T-cell (primary cell): Measurements from ENCODE around the gene SLC27A4. TPM values are rescaled to one million over a fixed set of nuclear protein-coding genes. Genes with fewer than 3 reads are reported as not detected.

Experiments
- ATAC-seq, 4 experiments: fragments of 200-7000 bp in 3 of 4; fragments of 150-1000 bp in 1 of 4; cut with Tn5 transposase; replicated peaks in 1 of 4; 1 replicate in 3 of 4; 2 replicates in 1 of 4; pipeline ENCODE4 v1.10.0; 2021; ENCODE audit warnings: moderate library complexity in 3 of 4, mild to moderate bottlenecking in 2 of 4, moderate number of reproducible peaks in 1 of 4
- CTCF ChIA-PET, 2 donors: fragments of 300-600 bp; sonication (Branson Sonifier 250); formaldehyde crosslinking; loops; one replicate each; lab custom pipeline; 2022; ENCODE audit warnings: antibody characterized with exemption in 2 of 2; lab: Charles Lee
- POLR2A ChIA-PET, 2 donors: fragments of 300-600 bp; sonication (Branson Sonifier 250); formaldehyde crosslinking; loops; one replicate each; lab custom pipeline; 2022; ENCODE audit warnings: antibody characterized with exemption in 2 of 2; lab: Charles Lee
- DNase-seq, 35 experiments: peaks; one replicate each; pipeline versions ENCODE4 v3.0.0 to v3.0.0-alpha.2; 2013 to 2023
- H3K27ac ChIP-seq: one replicate; pipeline ENCODE4 v1.5.1; 2013; ENCODE audit warnings: low read length
- H3K27me3 ChIP-seq, 2 experiments: replicated peaks in 1 of 2; 1 replicate in 1 of 2; 2 replicates in 1 of 2; pipeline versions ENCODE4 v1.6.1 to v1.7.0; 2013; ENCODE audit warnings: low read length in 1 of 2, mixed read lengths in 1 of 2; ENCODE audit not compliant: control insufficient read depth in 2 of 2, insufficient read depth in 2 of 2; ENCODE audit errors: extremely low read depth in 1 of 2
- H3K36me3 ChIP-seq, 2 donors: 1 replicate in 1 of 2; 2 replicates in 1 of 2; pipeline versions ENCODE4 v1.6.1 to v1.7.0; 2013; ENCODE audit warnings: low read length in 1 of 2; ENCODE audit not compliant: control insufficient read depth in 2 of 2, insufficient read depth in 1 of 2; ENCODE audit errors: extremely low read depth in 1 of 2
- H3K4me1 ChIP-seq, 2 experiments: 1 replicate in 1 of 2; 2 replicates in 1 of 2; pipeline versions ENCODE4 v1.6.1 to v1.7.0; 2013; ENCODE audit warnings: low read length in 2 of 2, mixed read lengths in 1 of 2; ENCODE audit not compliant: insufficient read depth in 2 of 2, control insufficient read depth in 1 of 2; ENCODE audit errors: extremely low read depth in 1 of 2
- H3K4me3 ChIP-seq, 2 donors: 1 replicate in 1 of 2; 2 replicates in 1 of 2; pipeline versions ENCODE4 v1.5.1 to v1.7.0; 2013; ENCODE audit warnings: mild to moderate bottlenecking in 2 of 2, low read length in 1 of 2, moderate library complexity in 1 of 2; ENCODE audit not compliant: control insufficient read depth in 1 of 2; ENCODE audit errors: extremely low read depth in 1 of 2
- H3K9me3 ChIP-seq: 2 replicates; pipeline ENCODE4 v1.7.0; 2013
- H3K27ac Mint-ChIP-seq, 2 donors: one replicate each; pipeline ENCODE4 v1.8.0; 2020 to 2021; ENCODE audit warnings: mild to moderate bottlenecking in 2 of 2, mixed read lengths in 2 of 2
- H3K27me3 Mint-ChIP-seq, 2 donors: one replicate each; pipeline ENCODE4 v1.8.0; 2021 to 2022; ENCODE audit warnings: mixed read lengths in 2 of 2
- H3K36me3 Mint-ChIP-seq: one replicate; pipeline ENCODE4 v1.8.0; 2021; ENCODE audit warnings: mixed read lengths
- H3K4me1 Mint-ChIP-seq, 3 donors: one replicate each; pipeline ENCODE4 v1.8.0; 2020 to 2022; ENCODE audit warnings: mixed read lengths in 3 of 3, mild to moderate bottlenecking in 1 of 3
- H3K4me3 Mint-ChIP-seq, 3 donors: one replicate each; pipeline ENCODE4 v1.8.0; 2020 to 2022; ENCODE audit warnings: mild to moderate bottlenecking in 3 of 3, mixed read lengths in 3 of 3, moderate library complexity in 3 of 3
- H3K9me3 Mint-ChIP-seq, 3 donors: one replicate each; pipeline ENCODE4 v1.8.0; 2020 to 2022; ENCODE audit warnings: mixed read lengths in 3 of 3
- WGBS: methylation state at CpG from one replicate; pipeline ENCODE4 v1.1.5; 2013; ENCODE audit warnings: missing lambda C conversion rate; ENCODE audit not compliant: insufficient coverage; 5-methylcytosine and 5-hydroxymethylcytosine counted together
- total RNA-seq, 35 experiments: library from RNA in 6 of 35; stranded (reverse) in 6 of 35; fragments of 120-200 nt in 1 of 35; gene quantifications; one replicate each; pipeline versions ENCODE4 v1.2.1 to v1.2.4 and lab custom pipeline; 2013 to 2026

The SLC27A4 gene
- total RNA-seq, 5 donors from 2014 or later (not counting 1 experiment from before 2014, with no cell fraction given) = 7.3 to 18.4 (median 17.5) TPM

DNA sequence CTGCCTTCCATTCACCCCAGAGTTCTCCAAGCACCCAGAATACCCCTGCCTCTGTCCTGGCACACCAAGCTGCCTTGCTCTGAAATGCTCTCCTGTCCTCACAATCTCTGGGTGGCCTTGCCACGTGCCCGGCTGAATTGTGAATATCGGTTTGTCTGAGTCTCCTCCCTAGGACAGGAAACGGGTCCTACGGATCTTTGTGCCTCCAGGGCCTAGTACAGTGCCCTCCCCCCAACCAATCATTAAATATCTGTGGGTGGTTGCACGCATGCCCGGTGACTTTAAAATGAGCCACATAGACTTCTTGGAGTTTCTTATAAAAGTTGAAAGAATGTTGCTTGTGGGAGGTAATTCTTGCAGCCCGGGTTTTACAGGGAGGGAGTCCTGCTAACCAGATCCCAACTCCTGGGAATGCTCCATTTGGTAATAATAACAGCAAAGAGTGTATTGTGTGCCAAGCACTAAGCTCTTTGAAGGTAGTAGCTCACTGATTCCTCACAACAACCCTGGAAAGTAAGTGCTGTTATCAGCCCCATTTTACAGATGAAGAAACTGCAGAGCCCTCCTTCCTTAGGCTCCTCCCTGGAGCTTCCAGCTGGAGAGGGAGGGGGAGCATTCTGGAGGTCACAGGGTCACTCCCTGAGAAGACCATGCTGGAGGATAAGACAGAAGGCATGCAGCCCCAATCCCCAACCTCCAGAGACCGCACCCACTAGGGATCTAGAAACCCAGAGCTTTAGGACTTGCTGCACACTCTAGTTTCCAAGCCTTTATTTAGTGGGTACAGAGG lies 54.2 kb downstream of the SLC27A4 start:
- Mint-ChIP-seq H3K27ac (no peak overlapping the region), H3K9me3 (no peaks in the 10 kb centered on the region), H3K27me3 (no peaks in the 10 kb centered on the region), H3K4me1 (peaks cover 4 to 10% (median 4%) of the 10 kb centered on the region in 3 donors), H3K36me3 (peaks cover 18% of the 10 kb centered on the region), H3K4me3 (no peak overlapping the region)
- H3K27ac ChIP-seq = no peak overlapping the region
- no peaks in the 10 kb centered on the region for H3K9me3 ChIP-seq
- ATAC-seq (no peak), DNase-seq (no peak)
- 29% methylated on average over 1 of the region's 9 CpGs for WGBS
- H3K4me1 ChIP-seq = no peaks in the 10 kb centered on the region
- peaks cover 0 to 25% of the 10 kb centered on the region in 2 donors for H3K36me3 ChIP-seq
- ChIA-PET POLR2A (no interaction called here), CTCF (no interaction called here)
- peaks cover 2 to 6% of the 10 kb centered on the region in 2 experiments for H3K27me3 ChIP-seq
- no peak overlapping the region for H3K4me3 ChIP-seq

DNA sequence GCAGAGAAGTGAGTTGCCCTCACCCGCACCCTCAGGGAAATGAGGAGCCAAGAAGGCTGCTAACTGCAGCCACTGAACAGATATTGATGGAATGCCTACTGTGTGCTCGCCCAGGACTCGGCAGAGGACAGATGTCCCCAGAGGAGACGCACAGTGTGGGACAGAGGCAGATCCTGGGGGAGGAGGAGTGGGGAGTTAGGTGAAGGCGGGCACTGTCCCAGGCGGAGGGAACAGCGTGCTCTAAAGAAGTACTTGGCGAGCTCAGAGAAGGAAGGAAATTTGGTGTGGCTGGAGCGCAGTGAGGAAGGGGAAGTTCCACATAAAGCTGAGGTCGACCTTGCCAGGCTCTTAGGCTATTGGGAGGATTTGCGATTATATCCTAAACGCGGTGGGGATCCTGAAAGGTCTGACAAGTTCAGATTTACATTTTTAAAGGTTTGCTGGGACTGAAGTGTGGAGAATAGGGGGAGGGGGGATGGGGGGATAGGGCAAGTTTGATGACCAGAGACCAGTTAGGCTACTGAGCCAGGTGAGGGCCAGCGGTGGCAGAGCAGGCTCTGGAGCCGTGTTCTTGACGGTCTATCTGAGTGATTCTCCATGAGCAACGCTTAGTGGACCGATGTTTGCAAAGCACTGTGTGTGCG lies 56.8 kb downstream of the SLC27A4 start:
- peaks cover 4 to 10% (median 4%) of the 10 kb centered on the region in 3 donors for H3K4me1 Mint-ChIP-seq
- H3K27me3 Mint-ChIP-seq = no peaks in the 10 kb centered on the region
- POLR2A ChIA-PET = no interaction called here
- Histone ChIP-seq H3K27ac (no peak overlapping the region), H3K4me3 (no peak overlapping the region), H3K9me3 (no peaks in the 10 kb centered on the region), H3K36me3 (peaks cover 0 to 5% of the 10 kb centered on the region in 2 donors), H3K4me1 (no peaks in the 10 kb centered on the region), H3K27me3 (peaks cover 2 to 6% of the 10 kb centered on the region in 2 experiments)
- H3K4me3 Mint-ChIP-seq = no peak overlapping the region
- DNase-seq (no peak), ATAC-seq (peak in 1 of 4 experiments; percentile 29)
- no peak overlapping the region for H3K27ac Mint-ChIP-seq
- peaks cover 8% of the 10 kb centered on the region for H3K36me3 Mint-ChIP-seq
- WGBS = 6% methylated on average over 18 of the region's 19 CpGs
- CTCF ChIA-PET = interaction anchor here in 1 of 2 donors (0.6 kb wide), 2 partner anchors 652 to 1106 kb away, joined by 3 read pairs; no protein-coding TSS in a partner anchor
- H3K9me3 Mint-ChIP-seq = no peaks in the 10 kb centered on the region

DNA sequence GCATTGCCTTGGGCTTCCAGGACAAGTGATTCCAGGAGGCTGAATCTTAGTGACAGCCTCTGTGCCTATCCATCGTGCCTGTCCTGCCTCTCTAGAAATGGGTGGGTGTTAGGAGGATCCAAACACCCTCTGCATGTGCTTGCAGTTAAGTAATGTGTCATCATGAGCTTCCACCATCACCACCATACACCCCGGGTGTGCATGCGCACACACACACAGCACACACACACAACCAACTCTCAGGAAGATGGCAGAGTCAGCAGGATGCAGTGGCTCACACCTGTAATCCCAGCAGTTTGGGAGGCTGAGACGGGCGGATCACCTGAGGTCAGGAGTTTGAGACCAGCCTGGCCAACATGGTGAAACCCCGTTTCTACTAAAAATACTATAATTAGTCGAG lies 57.5 kb downstream of the SLC27A4 start:
- 93% methylated on average over 3 of the region's 7 CpGs for WGBS
- peaks cover 2 to 6% of the 10 kb centered on the region in 2 experiments for H3K27me3 ChIP-seq
- no peak overlapping the region for H3K27ac ChIP-seq
- DNase-seq (no peak), ATAC-seq (no peak)
- no peak overlapping the region for H3K27ac Mint-ChIP-seq
- H3K9me3 ChIP-seq = no peaks in the 10 kb centered on the region
- H3K4me1 ChIP-seq = no peaks in the 10 kb centered on the region
- peaks cover 4 to 10% (median 4%) of the 10 kb centered on the region in 3 donors for H3K4me1 Mint-ChIP-seq
- no peak overlapping the region for H3K4me3 ChIP-seq
- H3K36me3 ChIP-seq = peaks cover 0 to under 1% of the 10 kb centered on the region in 2 donors
- ChIA-PET CTCF (no interaction called here), POLR2A (no interaction called here)
- no peaks in the 10 kb centered on the region for H3K27me3 Mint-ChIP-seq
- no peaks in the 10 kb centered on the region for H3K9me3 Mint-ChIP-seq
- H3K36me3 Mint-ChIP-seq = peaks cover 7% of the 10 kb centered on the region
- H3K4me3 Mint-ChIP-seq = no peak overlapping the region

DNA sequence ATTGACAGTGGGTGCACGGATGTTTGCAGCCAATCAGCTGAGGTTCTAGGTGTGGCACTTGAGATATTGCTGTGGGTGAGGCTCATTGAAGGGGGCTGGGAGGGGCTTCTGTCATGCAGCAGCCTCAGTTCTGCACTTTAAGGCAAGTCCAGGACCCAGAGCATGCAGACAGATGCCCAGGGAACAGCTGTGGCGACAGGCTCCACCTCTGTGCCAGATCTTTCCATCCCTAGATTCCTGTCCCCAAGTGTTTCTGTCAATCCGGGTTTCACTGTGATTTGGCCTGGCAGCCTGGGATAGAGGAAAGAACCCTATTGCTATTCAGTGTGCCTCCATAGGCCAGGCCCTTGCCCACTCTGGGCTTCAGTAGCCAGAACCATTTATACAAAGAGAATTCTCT lies 59.5 kb downstream of the SLC27A4 start:
- H3K36me3 ChIP-seq = no peaks in the 10 kb centered on the region

DNA sequence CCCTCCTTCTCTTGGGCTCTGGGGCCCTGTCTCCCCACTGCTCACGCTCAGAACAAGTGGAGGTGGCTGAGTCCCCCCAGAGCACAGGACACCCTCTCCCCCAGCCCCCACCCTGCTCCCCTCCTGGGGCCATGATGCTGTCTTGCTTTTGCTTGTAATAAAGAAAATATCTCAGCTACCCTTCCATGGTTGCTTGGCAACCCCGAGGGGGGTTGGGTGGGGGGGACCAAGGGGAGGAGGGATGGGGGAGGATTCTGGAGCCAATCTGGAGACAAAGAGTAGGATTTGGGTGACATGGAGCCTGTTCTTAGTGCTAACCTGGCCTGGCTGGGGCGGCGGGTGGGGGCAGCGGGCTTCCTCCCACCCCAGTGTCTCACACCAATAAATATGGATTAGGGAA lies 64.2 kb downstream of the SLC27A4 start:
- ATAC-seq (no peak), DNase-seq (no peak)
- WGBS = no CpG with 5 or more reads among the region's 5 CpGs
- H3K27ac Mint-ChIP-seq = no peak overlapping the region
- H3K4me1 ChIP-seq = no peaks in the 10 kb centered on the region
- H3K27ac ChIP-seq = no peak overlapping the region
- POLR2A ChIA-PET = no interaction called here
- no peaks in the 10 kb centered on the region for H3K36me3 ChIP-seq
- CTCF ChIA-PET = no interaction called here
- H3K36me3 Mint-ChIP-seq = no peaks in the 10 kb centered on the region
- no peaks in the 10 kb centered on the region for H3K9me3 Mint-ChIP-seq
- H3K4me3 Mint-ChIP-seq = no peak overlapping the region
- no peak overlapping the region for H3K4me3 ChIP-seq
- peaks cover 17 to 26% of the 10 kb centered on the region in 2 donors for H3K27me3 Mint-ChIP-seq
- peaks cover 2 to 40% of the 10 kb centered on the region in 2 experiments for H3K27me3 ChIP-seq
- H3K9me3 ChIP-seq = no peaks in the 10 kb centered on the region
- H3K4me1 Mint-ChIP-seq = no peaks in the 10 kb centered on the region

More for the DNA sequence above, 59.5 kb downstream of the SLC27A4 start:
- no peaks in the 10 kb centered on the region for H3K9me3 ChIP-seq
- H3K4me1 ChIP-seq = no peaks in the 10 kb centered on the region
- CTCF ChIA-PET = no interaction called here
- Mint-ChIP-seq H3K4me3 (no peak overlapping the region), H3K27ac (no peak overlapping the region), H3K36me3 (no peaks in the 10 kb centered on the region), H3K4me1 (peaks cover 4 to 10% (median 4%) of the 10 kb centered on the region in 3 donors), H3K9me3 (no peaks in the 10 kb centered on the region), H3K27me3 (peaks cover 0 to 2% of the 10 kb centered on the region in 2 donors)
- H3K27me3 ChIP-seq = peaks cover 2 to 11% of the 10 kb centered on the region in 2 experiments
- 92% methylated on average over 3 of the region's 3 CpGs for WGBS
- ATAC-seq = no peak
- no peak for DNase-seq
- H3K27ac ChIP-seq = no peak overlapping the region
- no peak overlapping the region for H3K4me3 ChIP-seq
- POLR2A ChIA-PET = no interaction called here

DNA sequence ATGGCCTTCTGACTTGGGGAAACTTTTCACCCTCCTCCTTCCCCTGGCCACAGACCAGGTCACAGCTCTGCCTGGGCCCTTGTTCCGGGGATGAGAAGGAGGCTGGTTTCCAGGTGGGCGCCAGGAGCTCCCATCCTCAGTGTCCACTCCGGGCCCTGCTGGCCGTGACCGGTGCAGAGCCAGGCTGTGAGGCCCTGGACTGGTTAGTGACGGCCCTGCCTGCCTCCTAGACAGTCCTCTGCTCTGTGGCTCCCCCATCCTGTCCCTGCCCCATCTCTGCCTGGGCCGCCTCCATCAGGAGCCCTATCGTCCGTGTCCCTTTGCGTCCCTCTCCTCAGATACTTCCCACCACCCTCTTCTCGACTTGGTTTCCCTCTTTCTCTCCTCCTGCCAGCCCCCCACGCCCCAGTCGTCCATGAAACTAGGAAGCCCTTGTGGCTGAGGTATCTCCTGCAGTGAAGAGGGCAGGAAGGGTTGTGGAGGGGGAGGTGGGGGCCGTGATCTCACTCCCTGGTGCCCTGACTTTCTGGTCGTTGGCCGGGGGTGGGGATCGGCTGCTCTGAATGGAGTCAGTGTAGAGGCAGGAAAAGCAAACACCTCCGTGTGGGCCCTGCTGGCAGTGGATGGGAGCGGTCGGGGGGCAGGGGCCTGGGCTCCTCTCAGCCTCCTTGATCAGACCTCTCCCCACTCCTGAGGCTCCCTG lies 64.9 kb downstream of the SLC27A4 start:
- H3K27me3 ChIP-seq = peaks cover 2 to 47% of the 10 kb centered on the region in 2 experiments
- POLR2A ChIA-PET = interaction anchor here in 1 of 2 donors (0.5 kb wide), 1 partner anchor 45 kb away, joined by 3 read pairs; no protein-coding TSS in a partner anchor
- Mint-ChIP-seq H3K4me3 (no peak overlapping the region), H3K27ac (no peak overlapping the region), H3K4me1 (no peaks in the 10 kb centered on the region), H3K9me3 (no peaks in the 10 kb centered on the region), H3K27me3 (peaks cover 17 to 31% of the 10 kb centered on the region in 2 donors), H3K36me3 (no peaks in the 10 kb centered on the region)
- no peaks in the 10 kb centered on the region for H3K36me3 ChIP-seq
- no peak overlapping the region for H3K27ac ChIP-seq
- CTCF ChIA-PET = no interaction called here
- no peak for DNase-seq
- H3K4me3 ChIP-seq = no peak overlapping the region
- WGBS = 81% methylated on average over 8 of the region's 20 CpGs
- no peaks in the 10 kb centered on the region for H3K9me3 ChIP-seq
- ATAC-seq = no peak
- no peaks in the 10 kb centered on the region for H3K4me1 ChIP-seq
